Measurements from ENCODE around the gene SOX4. TPM values are rescaled to one million over a fixed set of nuclear protein-coding genes. Genes with fewer than 3 reads are reported as not detected.
A peak's percentile ranks its signal among the peaks of the same experiment; 100 is the strongest.

The SOX4 gene
- total RNA-seq, 2 donors from 2014 or later = 3.1 to 5.1 TPM

GRCh38 chr6:21590346-21590745, 3.2 kb upstream of the SOX4 start:
- no peak for TF ChIP-seq CTCF (IDR thresholded peaks at IDR 0.05)
- Histone ChIP-seq H3K27ac (no peak overlapping the region), H3K27me3 (no peaks in the 10 kb centered on the region), H3K36me3 (no peaks in the 10 kb centered on the region), H3K9me3 (no peaks in the 10 kb centered on the region), H3K4me1 (peaks cover 0 to 18% of the 10 kb centered on the region in 2 donors), H3K4me3 (no peak overlapping the region)
- no peak for DNase-seq (ENCODE audit: low spot score)

GRCh38 chr6:21591446-21591845, 2.1 kb upstream of the SOX4 start:
- Histone ChIP-seq H3K27ac (no peak overlapping the region), H3K27me3 (no peaks in the 10 kb centered on the region), H3K9me3 (no peaks in the 10 kb centered on the region), H3K4me3 (no peak overlapping the region), H3K4me1 (peaks cover 0 to 18% of the 10 kb centered on the region in 2 donors), H3K36me3 (no peaks in the 10 kb centered on the region)
- no peak for DNase-seq (ENCODE audit: low spot score)
- no peak for TF ChIP-seq CTCF (IDR thresholded peaks at IDR 0.05)

- H3K36me3 ChIP-seq = no peaks in the 10 kb centered on the region
- no peak overlapping the region for H3K27ac ChIP-seq
- H3K4me3 ChIP-seq = peak overlapping the region; percentile 66 to 83
- no peaks in the 10 kb centered on the region for H3K27me3 ChIP-seq
- H3K4me1 ChIP-seq = peaks cover 0 to 16% of the 10 kb centered on the region in 2 donors
- no peaks in the 10 kb centered on the region for H3K9me3 ChIP-seq
- no peak for DNase-seq (ENCODE audit: low spot score)
- no peak for TF ChIP-seq CTCF (IDR thresholded peaks at IDR 0.05)
Observed at GRCh38 chr6:21592953-21593352, 598 bp upstream of the SOX4 start.

GRCh38 chr6:21593927-21594415, 420 bp downstream of the SOX4 start:
- Histone ChIP-seq H3K4me1 (peaks cover 0 to 26% of the 10 kb centered on the region in 2 donors), H3K27me3 (no peaks in the 10 kb centered on the region), H3K36me3 (no peaks in the 10 kb centered on the region), H3K9me3 (no peaks in the 10 kb centered on the region), H3K27ac (peak overlapping the region; percentile 86 to 92), H3K4me3 (peak overlapping the region; percentile 66 to 83)
- no peak for DNase-seq (ENCODE audit: low spot score)
- no peak for TF ChIP-seq CTCF (IDR thresholded peaks at IDR 0.05)

- H3K27ac ChIP-seq = peak overlapping the region; percentile 86 to 92
- no peaks in the 10 kb centered on the region for H3K27me3 ChIP-seq
- no peak for TF ChIP-seq CTCF (IDR thresholded peaks at IDR 0.05)
- peak overlapping the region; percentile 66 to 83 for H3K4me3 ChIP-seq
- H3K36me3 ChIP-seq = no peaks in the 10 kb centered on the region
- DNase-seq (ENCODE audit: low spot score) = peak; percentile 72
- H3K4me1 ChIP-seq = peaks cover 0 to 27% of the 10 kb centered on the region in 2 donors
- no peaks in the 10 kb centered on the region for H3K9me3 ChIP-seq
Observed at GRCh38 chr6:21594416-21595281, 1.1 kb downstream of the SOX4 start.
